ENCODE data around the gene ZCCHC7. TPM values are rescaled to one million over a fixed set of nuclear protein-coding genes. Genes with fewer than 3 reads are reported as not detected.

Gene ZCCHC7
- total RNA-seq, 1 experiment from 2014 or later = 27.9 TPM

GRCh38 chr9:37238122-37238521, 117.7 kb downstream of the ZCCHC7 start:
- TF ChIP-seq CTCF (conservative IDR thresholded peaks at IDR 0.05; ENCODE audit: low read depth, low read length) = no peak
- TF ChIP-seq EZH2 (IDR thresholded peaks at IDR 0.05; ENCODE audit: borderline replicate concordance, low read depth, low read length, poor library complexity, severe bottlenecking) = no peak
- Histone ChIP-seq H3K36me3 (ENCODE audit: insufficient read depth, low read length, poor library complexity, severe bottlenecking) (no peaks in the 10 kb centered on the region), H3K4me1 (ENCODE audit: insufficient read depth, low read length, poor library complexity, severe bottlenecking) (peaks cover 35% of the 10 kb centered on the region), H3K4me3 (ENCODE audit: low read depth, low read length, poor library complexity, severe bottlenecking) (no peak overlapping the region), H3K9me3 (ENCODE audit: low read depth, low read length, poor library complexity, severe bottlenecking) (no peaks in the 10 kb centered on the region), H3K27me3 (replicated peaks; ENCODE audit: insufficient read depth, low read depth, low read length, poor library complexity) (no peaks in the 10 kb centered on the region), H3K27ac (ENCODE audit: low read depth, low read length, poor library complexity, severe bottlenecking) (no peak overlapping the region)
- no peak for DNase-seq (ENCODE audit: low spot score)
- no TSS peak for BruUV-seq (replicated peaks)
- POLR2A ChIA-PET (ENCODE audit: low non-redundant PET) = no interaction called here
- intact Hi-C loops (cut with micrococcal nuclease; ENCODE audit: unreplicated experiment) = no loop called here
- CTCF ChIA-PET = no interaction called here

GRCh38 chr9:37239224-37239859, 119.0 kb downstream of the ZCCHC7 start:
- BruUV-seq (replicated peaks) = no TSS peak

GRCh38 chr9:37239921-37240320, 119.5 kb downstream of the ZCCHC7 start:
- H3K27me3 ChIP-seq (replicated peaks; ENCODE audit: insufficient read depth, low read depth, low read length, poor library complexity) = no peaks in the 10 kb centered on the region
- TF ChIP-seq EZH2 (IDR thresholded peaks at IDR 0.05; ENCODE audit: borderline replicate concordance, low read depth, low read length, poor library complexity, severe bottlenecking) (no peak), CTCF (conservative IDR thresholded peaks at IDR 0.05; ENCODE audit: low read depth, low read length) (no peak)
- ChIA-PET POLR2A (ENCODE audit: low non-redundant PET) (no interaction called here), CTCF (no interaction called here)
- no peak overlapping the region for H3K4me3 ChIP-seq (ENCODE audit: low read depth, low read length, poor library complexity, severe bottlenecking)
- H3K4me1 ChIP-seq (ENCODE audit: insufficient read depth, low read length, poor library complexity, severe bottlenecking) = peaks cover 53% of the 10 kb centered on the region
- H3K27ac ChIP-seq (ENCODE audit: low read depth, low read length, poor library complexity, severe bottlenecking) = no peak overlapping the region
- DNase-seq (ENCODE audit: low spot score) = no peak
- H3K36me3 ChIP-seq (ENCODE audit: insufficient read depth, low read length, poor library complexity, severe bottlenecking) = no peaks in the 10 kb centered on the region
- intact Hi-C loops (cut with micrococcal nuclease; ENCODE audit: unreplicated experiment) = no loop called here
- no TSS peak for BruUV-seq (replicated peaks)
- H3K9me3 ChIP-seq (ENCODE audit: low read depth, low read length, poor library complexity, severe bottlenecking) = no peaks in the 10 kb centered on the region

More at GRCh38 chr9:37239224-37239859, 119.0 kb downstream of the ZCCHC7 start:
- ChIA-PET CTCF (no interaction called here), POLR2A (ENCODE audit: low non-redundant PET) (no interaction called here)
- Histone ChIP-seq H3K27me3 (replicated peaks; ENCODE audit: insufficient read depth, low read depth, low read length, poor library complexity) (no peaks in the 10 kb centered on the region), H3K4me1 (ENCODE audit: insufficient read depth, low read length, poor library complexity, severe bottlenecking) (peaks cover 47% of the 10 kb centered on the region), H3K9me3 (ENCODE audit: low read depth, low read length, poor library complexity, severe bottlenecking) (no peaks in the 10 kb centered on the region), H3K27ac (ENCODE audit: low read depth, low read length, poor library complexity, severe bottlenecking) (no peak overlapping the region), H3K36me3 (ENCODE audit: insufficient read depth, low read length, poor library complexity, severe bottlenecking) (no peaks in the 10 kb centered on the region), H3K4me3 (ENCODE audit: low read depth, low read length, poor library complexity, severe bottlenecking) (no peak overlapping the region)
- TF ChIP-seq CTCF (conservative IDR thresholded peaks at IDR 0.05; ENCODE audit: low read depth, low read length) (no peak), EZH2 (IDR thresholded peaks at IDR 0.05; ENCODE audit: borderline replicate concordance, low read depth, low read length, poor library complexity, severe bottlenecking) (no peak)
- no peak for DNase-seq (ENCODE audit: low spot score)
- intact Hi-C loops (cut with micrococcal nuclease; ENCODE audit: unreplicated experiment) = no loop called here

Measured in A673 (cell line).